Colonic mucosa (tissue), 4 donors: Measurements from ENCODE around the gene BORA. TPM values are rescaled to one million over a fixed set of nuclear protein-coding genes. Genes with fewer than 3 reads are reported as not detected.
"Not testable (repeated sequence)": the region's sequence is repeated elsewhere in the genome, so short reads cannot be mapped to it uniquely, and the experiment has no call there.

Experiments
- DNase-seq: peaks from one replicate; pipeline ENCODE4 v3.0.0-alpha.2; 2020
- H3K27ac ChIP-seq: fragments of 200-600 bp; one replicate; pipeline ENCODE4 v1.8.0; 2021
- H3K27me3 ChIP-seq: fragments of 200-600 bp; one replicate; pipeline ENCODE4 v1.8.0; 2021
- H3K36me3 ChIP-seq: fragments of 200-600 bp; one replicate; pipeline ENCODE4 v1.8.0; 2021
- H3K4me1 ChIP-seq: fragments of 200-600 bp; one replicate; pipeline ENCODE4 v1.8.0; 2021; ENCODE audit warnings: mild to moderate bottlenecking
- H3K4me3 ChIP-seq: fragments of 200-600 bp; one replicate; pipeline ENCODE4 v1.8.0; 2021
- H3K9ac ChIP-seq, 2 donors: one replicate each; pipeline ENCODE4 v1.7.0; 2013; ENCODE audit warnings: control low read depth in 2 of 2, low read depth in 2 of 2, low read length in 2 of 2
- H3K9me3 ChIP-seq: fragments of 200-600 bp; one replicate; pipeline ENCODE4 v1.8.0; 2021
- CTCF ChIP-seq: fragments of 200-600 bp; IDR thresholded peaks from one replicate; pipeline ENCODE4 v1.8.0; 2022; ENCODE audit warnings: antibody characterized with exemption, mild to moderate bottlenecking
- intact Hi-C: fragments of 100-400 bp; cut with DNase I; formaldehyde crosslinking; loops from one replicate; pipeline ENCODE4 v1.14.1; 2022
- total RNA-seq, 2 donors: library from RNA; stranded (reverse); fragmentation: NEBNext Ultra II Directional in 1 of 2; extraction: Animal tissue kit (Norgen Biotek cat#: 25700) in 1 of 2; gene quantifications; one replicate each; pipeline ENCODE4 v1.2.1, GENCODE V29; 2021
- donor health status: healthy.
- donor health status: DM: no; HTN: no; CAD: no.
- donor health status: DM: no; HTN: no; CAD: no.

Gene BORA
- total RNA-seq, 2 donors from 2014 or later: 10.1 to 11.6 TPM

- H3K9ac ChIP-seq: no peak overlapping the region
- intact Hi-C loops: no loop called here
- H3K36me3 ChIP-seq: no peaks in the 10 kb centered on the region
- no peak overlapping the region for H3K4me3 ChIP-seq
- H3K4me1 ChIP-seq: no peaks in the 10 kb centered on the region
- no peaks in the 10 kb centered on the region for H3K27me3 ChIP-seq
- TF ChIP-seq CTCF: no peak
- no peaks in the 10 kb centered on the region for H3K9me3 ChIP-seq
- no peak overlapping the region for H3K27ac ChIP-seq
- DNase-seq: no peak
Observed at GRCh38 chr13:72700509-72700908, 27.2 kb upstream of the BORA start.

- H3K27me3 ChIP-seq: no peaks in the 10 kb centered on the region
- H3K9me3 ChIP-seq: no peaks in the 10 kb centered on the region
- peaks cover 4% of the 10 kb centered on the region for H3K36me3 ChIP-seq
- DNase-seq: no peak
- no peak for TF ChIP-seq CTCF
- H3K9ac ChIP-seq: no peak overlapping the region
- no peak overlapping the region for H3K4me3 ChIP-seq
- no peaks in the 10 kb centered on the region for H3K4me1 ChIP-seq
- intact Hi-C loops: no loop called here
- no peak overlapping the region for H3K27ac ChIP-seq
Observed at GRCh38 chr13:72716776-72717175, 10.9 kb upstream of the BORA start.

GRCh38 chr13:72726185-72726584, 1.5 kb upstream of the BORA start:
- not testable (repeated sequence) for H3K27ac ChIP-seq, H3K36me3 ChIP-seq, H3K27me3 ChIP-seq, H3K9me3 ChIP-seq, H3K4me3 ChIP-seq, H3K9ac ChIP-seq, H3K4me1 ChIP-seq, DNase-seq
- intact Hi-C loops: loop anchor here (5.0 kb wide), 1 partner anchor 56 kb away; the partner anchor contains the start of genes DIS3 and PIBF1

- peaks cover 5% of the 10 kb centered on the region for H3K4me1 ChIP-seq
- H3K9ac ChIP-seq: peak overlapping the region; percentile 49 to 90
- H3K27me3 ChIP-seq: no peaks in the 10 kb centered on the region
- peak; percentile 69 for DNase-seq
- intact Hi-C loops: loop anchor here (5.0 kb wide), 1 partner anchor 55 kb away; the partner anchor contains the start of genes DIS3 and PIBF1
- no peaks in the 10 kb centered on the region for H3K36me3 ChIP-seq
- no peaks in the 10 kb centered on the region for H3K9me3 ChIP-seq
- no peak for TF ChIP-seq CTCF
- peak overlapping the region; percentile 49 for H3K27ac ChIP-seq
- peak overlapping the region; percentile 87 for H3K4me3 ChIP-seq
Observed at GRCh38 chr13:72726726-72727416, 852 bp upstream of the BORA start.

- peak overlapping the region; percentile 87 for H3K4me3 ChIP-seq
- peak overlapping the region; percentile 85 to 89 for H3K9ac ChIP-seq
- intact Hi-C loops: loop anchor here (5.0 kb wide), 1 partner anchor 54 kb away; the partner anchor contains the start of genes DIS3 and PIBF1
- DNase-seq: no peak
- H3K36me3 ChIP-seq: no peaks in the 10 kb centered on the region
- TF ChIP-seq CTCF: no peak
- H3K27me3 ChIP-seq: no peaks in the 10 kb centered on the region
- H3K9me3 ChIP-seq: no peaks in the 10 kb centered on the region
- peaks cover 5% of the 10 kb centered on the region for H3K4me1 ChIP-seq
- peak overlapping the region; percentile 49 for H3K27ac ChIP-seq
Observed at GRCh38 chr13:72728290-72728605, 525 bp downstream of the BORA start.

- Histone ChIP-seq H3K27ac (no peak overlapping the region), H3K9me3 (no peaks in the 10 kb centered on the region), H3K9ac (no peak overlapping the region), H3K4me1 (no peaks in the 10 kb centered on the region), H3K36me3 (no peaks in the 10 kb centered on the region), H3K4me3 (no peak overlapping the region), H3K27me3 (no peaks in the 10 kb centered on the region)
- TF ChIP-seq CTCF: no peak
- intact Hi-C loops: no loop called here
- no peak for DNase-seq
Observed at GRCh38 chr13:72737033-72737432, 9.3 kb downstream of the BORA start.
